Activated CD8-positive, alpha-beta memory T cell treated with anti-CD3 and anti-CD28 coated beads for 1 hour (primary cell): Measurements from ENCODE around the gene PRXL2A.
"Not testable (repeated sequence)": the region's sequence is repeated elsewhere in the genome, so short reads cannot be mapped to it uniquely, and the experiment has no call there.

Experiments used
- DNase-seq, 2 donors: peaks; one replicate each; pipeline ENCODE4 v3.0.0-alpha.2; 2020; ENCODE audit warnings: low read depth in 1 of 2; ENCODE audit errors: extremely low read depth in 1 of 2

PRXL2A gene

DNA sequence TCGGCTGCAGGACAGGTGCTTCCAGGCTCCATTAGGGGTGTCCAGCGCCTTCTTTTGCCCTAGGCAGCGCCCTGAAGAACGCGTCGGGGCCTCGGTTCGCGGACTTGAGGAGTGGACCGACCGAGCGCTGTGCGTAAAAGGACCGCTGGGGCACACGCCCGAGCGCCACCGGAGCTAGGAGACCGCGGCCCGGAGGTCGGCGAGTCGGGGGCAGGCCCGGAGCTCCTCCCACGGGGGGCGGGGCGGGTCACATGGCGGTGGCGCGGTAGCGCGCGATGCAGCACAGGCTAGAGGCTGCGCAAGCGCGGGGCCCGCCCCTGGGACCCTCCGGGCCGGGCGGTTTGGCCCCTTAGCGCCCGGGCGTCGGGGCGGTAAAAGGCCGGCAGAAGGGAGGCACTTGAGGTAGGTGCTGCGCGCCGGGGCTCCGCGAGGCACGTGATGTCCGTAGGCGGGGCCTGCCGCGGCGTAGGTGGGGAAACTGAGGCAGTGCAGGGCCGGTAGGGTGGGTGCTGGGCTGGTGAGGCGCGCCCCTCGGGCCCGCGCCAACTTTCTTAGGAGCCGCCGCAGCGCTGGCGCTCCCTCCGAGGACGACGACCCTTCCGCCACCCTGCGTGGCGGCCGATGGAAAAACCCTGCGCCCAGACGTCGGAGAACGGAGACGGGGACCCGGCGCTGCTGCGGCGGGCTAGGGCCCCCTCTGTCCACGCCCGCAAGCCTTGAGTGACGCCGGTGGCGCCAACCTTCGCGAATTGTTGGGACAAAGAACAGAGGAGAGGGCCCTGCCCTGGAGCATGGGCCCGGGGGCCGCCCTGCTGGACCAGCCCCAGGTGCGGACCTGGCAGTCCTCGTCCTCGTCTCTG, at the start of gene PRXL2A:
TSS of gene PRXL2A (plus strand) at position 310 of the 860 bp plus-strand sequence. CDS start 11,917 bp downstream, outside the sequence.
- peak; percentile 38 to 71 for DNase-seq

DNA sequence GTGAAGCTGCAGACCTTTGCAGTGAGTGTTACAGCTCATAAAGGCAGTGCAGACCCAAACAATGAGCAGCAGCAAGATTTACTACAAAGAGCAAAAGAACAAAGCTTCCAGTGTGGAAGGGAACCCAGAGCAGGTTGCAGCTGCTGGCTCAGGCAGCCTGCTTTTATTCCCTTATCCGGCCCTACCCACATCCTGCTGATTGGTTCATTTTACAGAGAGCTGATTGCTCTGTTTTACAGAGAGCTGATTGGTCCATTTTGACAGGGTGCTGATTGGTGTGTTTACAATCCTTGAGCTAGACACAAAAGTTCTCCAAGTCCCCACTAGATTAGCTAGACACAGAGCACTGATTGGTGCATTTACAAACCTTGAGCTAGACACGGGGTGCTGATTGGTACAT, 49.4 kb upstream of the PRXL2A start:
- DNase-seq, result not testable (repeated sequence)

GRCh38 chr10:80359644-80360043, 48.7 kb upstream of the PRXL2A start:
- DNase-seq, result no peak

DNA sequence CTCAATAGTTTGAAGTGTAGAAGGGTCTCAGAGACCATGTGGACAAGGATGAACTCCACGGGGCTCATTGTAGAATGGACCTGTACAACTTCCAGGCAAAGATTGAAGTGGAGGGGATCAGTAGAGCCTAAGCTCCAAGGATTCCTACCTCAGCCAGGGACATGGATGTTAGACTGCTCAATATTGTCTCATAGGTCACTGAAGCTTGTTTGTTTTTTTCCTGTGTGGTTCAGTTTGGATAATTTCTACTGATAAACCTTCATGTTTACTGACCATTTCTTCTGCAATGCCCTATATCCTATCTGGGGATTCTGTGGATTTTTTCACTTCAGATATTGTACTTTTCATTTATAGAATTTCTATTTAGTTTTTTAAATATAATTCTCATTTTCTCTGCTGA, 42.8 kb upstream of the PRXL2A start:
- DNase-seq, result no peak

- no peak for DNase-seq
These were observed 36.9 kb upstream of the PRXL2A start for GRCh38 chr10:80371467-80371866.

DNA sequence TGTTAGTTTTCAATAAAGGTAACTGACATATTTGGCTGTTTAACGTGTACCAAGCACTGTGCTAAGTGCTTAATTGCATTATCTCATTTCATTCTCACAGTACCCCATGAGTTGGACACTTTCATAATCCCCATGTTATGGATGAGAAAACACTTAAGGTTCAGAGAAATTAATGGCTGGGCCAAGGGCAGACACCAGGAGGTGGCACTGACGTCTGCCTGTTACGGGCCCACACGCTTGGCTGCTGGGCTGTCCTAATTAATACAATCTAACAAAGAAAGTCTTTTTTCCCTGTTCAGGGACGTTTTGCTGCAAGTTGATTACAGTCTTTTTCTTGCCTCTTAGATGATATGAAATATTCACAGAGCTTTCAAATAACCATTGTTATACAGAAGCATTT, 35.7 kb upstream of the PRXL2A start:
- DNase-seq, result no peak

DNA sequence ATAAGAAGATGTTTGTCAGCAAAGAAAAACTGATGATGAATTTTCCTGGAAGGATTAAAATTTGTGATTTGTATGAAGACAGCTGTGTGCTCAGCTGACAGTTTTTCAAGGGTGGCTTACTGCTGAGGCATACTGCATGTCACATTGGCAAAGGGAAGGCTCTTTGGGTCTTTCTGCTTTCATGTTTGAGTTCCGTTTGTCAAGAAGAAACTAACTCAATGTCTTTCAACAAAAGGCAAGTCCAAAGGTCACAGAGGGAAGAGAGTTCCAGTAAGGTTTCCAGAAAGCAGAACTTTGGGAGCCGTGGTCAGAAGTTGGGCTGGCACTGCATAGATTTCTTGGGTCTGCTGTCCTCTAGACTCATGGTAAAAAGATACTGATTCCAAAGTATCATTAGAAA, 34.8 kb upstream of the PRXL2A start:
- no peak for DNase-seq

- no peak for DNase-seq
These were observed 28.6 kb upstream of the PRXL2A start for GRCh38 chr10:80379701-80380100.

GRCh38 chr10:80380185-80380584, 28.2 kb upstream of the PRXL2A start:
- DNase-seq, result no peak

GRCh38 chr10:80382989-80383388, 25.4 kb upstream of the PRXL2A start:
- DNase-seq, result no peak

GRCh38 chr10:80390740-80391139, 17.6 kb upstream of the PRXL2A start:
- no peak for DNase-seq

- no peak for DNase-seq
These were observed 16.1 kb upstream of the PRXL2A start for GRCh38 chr10:80392250-80392649.

GRCh38 chr10:80394358-80394916, 13.9 kb upstream of the PRXL2A start:
- DNase-seq, result no peak

- DNase-seq, result no peak
These were observed 11.3 kb upstream of the PRXL2A start for GRCh38 chr10:80397014-80397413.

- DNase-seq, result no peak
These were observed 8.1 kb upstream of the PRXL2A start for GRCh38 chr10:80400136-80400804.

DNA sequence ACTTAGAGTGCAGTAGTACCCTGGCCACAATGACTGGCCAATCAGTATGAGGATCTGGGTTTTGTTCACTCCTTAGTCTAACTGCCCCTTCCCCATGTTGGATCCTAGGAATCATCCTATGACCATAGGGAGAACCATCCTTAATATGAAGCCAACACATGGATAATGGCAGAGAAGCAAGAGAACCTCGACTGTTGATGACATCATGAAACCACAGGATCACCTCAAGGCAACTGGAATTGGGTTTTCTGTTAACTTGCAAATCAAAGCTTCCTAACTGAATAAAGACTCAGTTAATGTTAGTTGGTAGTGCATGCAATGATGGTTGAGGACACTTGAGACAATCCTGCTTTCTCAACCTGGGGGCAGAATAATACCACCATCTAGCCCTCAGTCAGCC, 3.3 kb upstream of the PRXL2A start:
- no peak for DNase-seq

GRCh38 chr10:80405626-80406025, 2.7 kb upstream of the PRXL2A start:
- no peak for DNase-seq

- DNase-seq, result no peak
These were observed 2.1 kb upstream of the PRXL2A start for GRCh38 chr10:80406204-80406603.

DNA sequence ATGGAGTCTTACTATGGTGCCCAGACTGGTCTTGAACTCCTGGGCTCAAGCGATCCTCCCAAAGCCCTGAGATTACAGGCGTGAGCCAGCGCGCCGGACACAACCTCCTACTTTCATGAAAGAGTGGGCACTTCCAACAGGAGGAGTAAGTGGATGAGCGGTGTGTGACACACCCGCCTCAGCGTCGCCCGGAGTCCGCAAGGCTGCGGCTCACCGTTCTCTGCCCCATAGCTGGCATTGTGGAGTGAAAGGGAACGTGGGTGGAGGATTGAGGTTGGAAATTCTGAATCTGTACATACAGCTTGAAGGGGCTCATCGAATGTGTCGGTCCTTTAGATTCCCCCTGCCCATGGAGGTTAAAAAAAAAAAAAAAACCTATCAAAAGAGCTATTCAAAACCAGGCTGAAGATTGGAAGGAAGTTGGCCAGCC, 524 bp upstream of the PRXL2A start:
- DNase-seq, result peak in 1 of 2 donors; percentile 6

- no peak for DNase-seq
These were observed 770 bp downstream of the PRXL2A start for GRCh38 chr10:80409121-80409520.

GRCh38 chr10:80410122-80410521, 1.8 kb downstream of the PRXL2A start:
- no peak for DNase-seq
